Esophagus squamous epithelium (tissue), 4 donors: ENCODE data around the gene NUDT19.

Source experiments
- POLR2A ChIP-seq, 4 donors: fragments of 450-650 bp; IDR thresholded peaks; one replicate each; pipeline ENCODE4 v1.6.1; 2017; ENCODE audit warnings: antibody characterized with exemption in 4 of 4, mild to moderate bottlenecking in 4 of 4, moderate library complexity in 3 of 4
- TF ChIP-seq, protein P1 (sequence below), 6 experiments: fragments of 450-650 bp in 4 of 6; fragments of 200-600 bp in 2 of 6; sonication (generic) in 2 of 6; IDR thresholded peaks; one replicate each; pipeline ENCODE4 v1.5.1; 2016 to 2019; ENCODE audit warnings: antibody characterized with exemption in 6 of 6, mild to moderate bottlenecking in 4 of 6, moderate library complexity in 4 of 6

GRCh38 chr19:32691291-32691951, at the start of gene NUDT19:
- TF ChIP-seq, protein P1, sequence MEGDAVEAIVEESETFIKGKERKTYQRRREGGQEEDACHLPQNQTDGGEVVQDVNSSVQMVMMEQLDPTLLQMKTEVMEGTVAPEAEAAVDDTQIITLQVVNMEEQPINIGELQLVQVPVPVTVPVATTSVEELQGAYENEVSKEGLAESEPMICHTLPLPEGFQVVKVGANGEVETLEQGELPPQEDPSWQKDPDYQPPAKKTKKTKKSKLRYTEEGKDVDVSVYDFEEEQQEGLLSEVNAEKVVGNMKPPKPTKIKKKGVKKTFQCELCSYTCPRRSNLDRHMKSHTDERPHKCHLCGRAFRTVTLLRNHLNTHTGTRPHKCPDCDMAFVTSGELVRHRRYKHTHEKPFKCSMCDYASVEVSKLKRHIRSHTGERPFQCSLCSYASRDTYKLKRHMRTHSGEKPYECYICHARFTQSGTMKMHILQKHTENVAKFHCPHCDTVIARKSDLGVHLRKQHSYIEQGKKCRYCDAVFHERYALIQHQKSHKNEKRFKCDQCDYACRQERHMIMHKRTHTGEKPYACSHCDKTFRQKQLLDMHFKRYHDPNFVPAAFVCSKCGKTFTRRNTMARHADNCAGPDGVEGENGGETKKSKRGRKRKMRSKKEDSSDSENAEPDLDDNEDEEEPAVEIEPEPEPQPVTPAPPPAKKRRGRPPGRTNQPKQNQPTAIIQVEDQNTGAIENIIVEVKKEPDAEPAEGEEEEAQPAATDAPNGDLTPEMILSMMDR (IDR thresholded peaks at IDR 0.05): no peak
- TF ChIP-seq POLR2A (IDR thresholded peaks at IDR 0.05): peak in 2 of 4 donors; percentile 60 to 77
